Activated naive CD8-positive, alpha-beta T cell treated with anti-CD3 and anti-CD28 coated beads for 36 hours (primary cell): ENCODE data around the gene KCNQ1OT1. TPM values are rescaled to one million over a fixed set of nuclear protein-coding genes. Genes with fewer than 3 reads are reported as not detected.

Experiments used
- DNase-seq: peaks from one replicate; pipeline ENCODE4 v3.0.0; 2021
- H3K27ac Mint-ChIP-seq: one replicate; pipeline ENCODE4 v1.8.0; 2022; ENCODE audit warnings: mild to moderate bottlenecking, moderate library complexity, mixed read lengths
- H3K27me3 Mint-ChIP-seq: one replicate; pipeline ENCODE4 v1.8.0; 2022; ENCODE audit warnings: mild to moderate bottlenecking, mixed read lengths
- H3K36me3 Mint-ChIP-seq: one replicate; pipeline ENCODE4 v1.8.0; 2021; ENCODE audit warnings: mild to moderate bottlenecking, mixed read lengths
- H3K4me1 Mint-ChIP-seq: one replicate; pipeline ENCODE4 v1.8.0; 2021; ENCODE audit warnings: mixed read lengths
- H3K4me3 Mint-ChIP-seq: one replicate; pipeline ENCODE4 v1.8.0; 2022; ENCODE audit warnings: mild to moderate bottlenecking, moderate library complexity, mixed read lengths
- H3K9me3 Mint-ChIP-seq: one replicate; pipeline ENCODE4 v1.8.0; 2022; ENCODE audit warnings: mixed read lengths
- total RNA-seq, 2 experiments: library from RNA; stranded (reverse); gene quantifications; one replicate each; pipeline ENCODE4 v1.2.3, GENCODE V29; 2021

KCNQ1OT1 gene
- total RNA-seq, 2 experiments from 2014 or later: 0.12 to 0.14 TPM

GRCh38 chr11:2704356-2704755 is 4.6 kb upstream of the KCNQ1OT1 start:
- H3K4me3 Mint-ChIP-seq: no peak overlapping the region
- H3K27me3 Mint-ChIP-seq: no peaks in the 10 kb centered on the region
- H3K4me1 Mint-ChIP-seq: no peaks in the 10 kb centered on the region
- peaks cover 6% of the 10 kb centered on the region for H3K9me3 Mint-ChIP-seq
- no peak for DNase-seq
- H3K36me3 Mint-ChIP-seq: peaks cover 11% of the 10 kb centered on the region
- H3K27ac Mint-ChIP-seq: no peak overlapping the region

- peaks cover 1% of the 10 kb centered on the region for H3K27me3 Mint-ChIP-seq
- peaks cover 6% of the 10 kb centered on the region for H3K9me3 Mint-ChIP-seq
- peaks cover 17% of the 10 kb centered on the region for H3K36me3 Mint-ChIP-seq
- H3K4me3 Mint-ChIP-seq: no peak overlapping the region
- DNase-seq: no peak
- peaks cover 1% of the 10 kb centered on the region for H3K4me1 Mint-ChIP-seq
- no peak overlapping the region for H3K27ac Mint-ChIP-seq
Observed at GRCh38 chr11:2703363-2704141, 3.8 kb upstream of the KCNQ1OT1 start.

GRCh38 chr11:2702771-2703362 is 3.1 kb upstream of the KCNQ1OT1 start:
- Mint-ChIP-seq H3K27me3 (peaks cover 5% of the 10 kb centered on the region), H3K4me3 (no peak overlapping the region), H3K36me3 (peaks cover 17% of the 10 kb centered on the region), H3K4me1 (peaks cover 6% of the 10 kb centered on the region), H3K27ac (no peak overlapping the region), H3K9me3 (peaks cover 6% of the 10 kb centered on the region)
- DNase-seq: no peak

- no peak overlapping the region for H3K4me3 Mint-ChIP-seq
- H3K9me3 Mint-ChIP-seq: peaks cover 6% of the 10 kb centered on the region
- DNase-seq: no peak
Observed at GRCh38 chr11:2701898-2702434, 2.2 kb upstream of the KCNQ1OT1 start.

GRCh38 chr11:2701230-2701629 is 1.4 kb upstream of the KCNQ1OT1 start:
- DNase-seq: no peak
- H3K4me1 Mint-ChIP-seq: peaks cover 8% of the 10 kb centered on the region
- peaks cover 5% of the 10 kb centered on the region for H3K27me3 Mint-ChIP-seq
- H3K4me3 Mint-ChIP-seq: peak overlapping the region; percentile 70
- peaks cover 5% of the 10 kb centered on the region for H3K9me3 Mint-ChIP-seq
- peaks cover 19% of the 10 kb centered on the region for H3K36me3 Mint-ChIP-seq
- no peak overlapping the region for H3K27ac Mint-ChIP-seq

More at GRCh38 chr11:2701898-2702434, 2.2 kb upstream of the KCNQ1OT1 start:
- Mint-ChIP-seq H3K27ac (no peak overlapping the region), H3K27me3 (peaks cover 5% of the 10 kb centered on the region), H3K4me1 (peaks cover 8% of the 10 kb centered on the region), H3K36me3 (peaks cover 19% of the 10 kb centered on the region)

GRCh38 chr11:2700415-2701211 is 819 bp upstream of the KCNQ1OT1 start:
- Mint-ChIP-seq H3K36me3 (peaks cover 18% of the 10 kb centered on the region), H3K4me1 (peaks cover 8% of the 10 kb centered on the region), H3K27me3 (peaks cover 5% of the 10 kb centered on the region), H3K4me3 (peak overlapping the region; percentile 88), H3K9me3 (peaks cover under 1% of the 10 kb centered on the region), H3K27ac (peak overlapping the region; percentile 48)
- peak; percentile 36 for DNase-seq

GRCh38 chr11:2699185-2699530 is 636 bp downstream of the KCNQ1OT1 start:
- Mint-ChIP-seq H3K36me3 (peaks cover 16% of the 10 kb centered on the region), H3K4me3 (peak overlapping the region; percentile 88), H3K4me1 (peaks cover 8% of the 10 kb centered on the region), H3K27ac (no peak overlapping the region), H3K9me3 (no peaks in the 10 kb centered on the region), H3K27me3 (peaks cover 5% of the 10 kb centered on the region)
- peak; percentile 11 for DNase-seq

- H3K36me3 Mint-ChIP-seq: peaks cover 16% of the 10 kb centered on the region
- no peaks in the 10 kb centered on the region for H3K9me3 Mint-ChIP-seq
- H3K27me3 Mint-ChIP-seq: peaks cover 5% of the 10 kb centered on the region
Observed at GRCh38 chr11:2698386-2699184, 1.2 kb downstream of the KCNQ1OT1 start.

GRCh38 chr11:2697866-2698265 is 1.9 kb downstream of the KCNQ1OT1 start:
- H3K9me3 Mint-ChIP-seq: no peaks in the 10 kb centered on the region
- peaks cover 5% of the 10 kb centered on the region for H3K27me3 Mint-ChIP-seq
- H3K4me3 Mint-ChIP-seq: no peak overlapping the region
- DNase-seq: no peak
- H3K36me3 Mint-ChIP-seq: peaks cover 16% of the 10 kb centered on the region
- no peak overlapping the region for H3K27ac Mint-ChIP-seq
- H3K4me1 Mint-ChIP-seq: peaks cover 8% of the 10 kb centered on the region

More at GRCh38 chr11:2698386-2699184, 1.2 kb downstream of the KCNQ1OT1 start:
- peaks cover 8% of the 10 kb centered on the region for H3K4me1 Mint-ChIP-seq
- peak overlapping the region; percentile 88 for H3K4me3 Mint-ChIP-seq
- DNase-seq: no peak
- no peak overlapping the region for H3K27ac Mint-ChIP-seq

- peaks cover 16% of the 10 kb centered on the region for H3K36me3 Mint-ChIP-seq
- H3K4me3 Mint-ChIP-seq: no peak overlapping the region
- no peak overlapping the region for H3K27ac Mint-ChIP-seq
- no peak for DNase-seq
- peaks cover 5% of the 10 kb centered on the region for H3K27me3 Mint-ChIP-seq
- H3K4me1 Mint-ChIP-seq: peaks cover 8% of the 10 kb centered on the region
- H3K9me3 Mint-ChIP-seq: no peaks in the 10 kb centered on the region
Observed at GRCh38 chr11:2696455-2696854, 3.3 kb downstream of the KCNQ1OT1 start.

GRCh38 chr11:2694995-2695939 is 4.5 kb downstream of the KCNQ1OT1 start:
- no peak overlapping the region for H3K27ac Mint-ChIP-seq
- DNase-seq: no peak
- no peaks in the 10 kb centered on the region for H3K9me3 Mint-ChIP-seq
- H3K36me3 Mint-ChIP-seq: peaks cover 16% of the 10 kb centered on the region
- H3K4me1 Mint-ChIP-seq: peaks cover 8% of the 10 kb centered on the region
- H3K4me3 Mint-ChIP-seq: no peak overlapping the region
- peaks cover 5% of the 10 kb centered on the region for H3K27me3 Mint-ChIP-seq

- H3K9me3 Mint-ChIP-seq: no peaks in the 10 kb centered on the region
- H3K4me3 Mint-ChIP-seq: no peak overlapping the region
- H3K27me3 Mint-ChIP-seq: peaks cover 5% of the 10 kb centered on the region
- peaks cover 16% of the 10 kb centered on the region for H3K36me3 Mint-ChIP-seq
- no peak for DNase-seq
- H3K4me1 Mint-ChIP-seq: peaks cover 8% of the 10 kb centered on the region
- H3K27ac Mint-ChIP-seq: no peak overlapping the region
Observed at GRCh38 chr11:2694495-2694894, 5.3 kb downstream of the KCNQ1OT1 start.
